AG04450 (cell line): ENCODE measurements around the gene PXMP4. TPM values are rescaled to one million over a fixed set of nuclear protein-coding genes. Genes with fewer than 3 reads are reported as not detected.

Source experiments
- CTCF ChIA-PET: fragments of 300-600, 350-600 bp; formaldehyde crosslinking; extraction: SDS; loops from one replicate; lab custom pipeline; 2022; ENCODE audit warnings: antibody characterized with exemption, inconsistent platforms; lab: Charles Lee
- POLR2A ChIA-PET: fragments of 350-600 bp; formaldehyde crosslinking; extraction: SDS; loops from one replicate; lab custom pipeline; 2021; ENCODE audit warnings: antibody characterized with exemption, inconsistent platforms; lab: Yijun Ruan, JAX
- DNase-seq: peaks from one replicate; pipeline ENCODE4 v3.0.0-alpha.2; 2011; ENCODE audit warnings: low read depth, low spot score
- H3K27ac ChIP-seq: one replicate; pipeline ENCODE4 v1.5.1; 2012; ENCODE audit warnings: low read depth, low read length, control low read depth
- H3K27me3 ChIP-seq: one replicate; pipeline ENCODE4 v1.6.0; 2012; ENCODE audit warnings: low read length; ENCODE audit not compliant: control insufficient read depth, insufficient read depth
- H3K4me3 ChIP-seq: 2 replicates; pipeline ENCODE4 v1.5.1; 2011; ENCODE audit warnings: mild to moderate bottlenecking, low read depth, low read length, control low read depth
- H3K9me3 ChIP-seq: 2 replicates; pipeline ENCODE4 v1.5.1; 2012; ENCODE audit warnings: low read length; ENCODE audit not compliant: control insufficient read depth, insufficient read depth
- polyA plus RNA-seq: library from polyadenylated mRNA; depleted of rRNA; stranded (reverse); fragments of >200 nt; gene quantifications from 2 replicates; pipeline ENCODE4 v1.2.3, GENCODE V29; 2011
- TF ChIP-seq, protein P1 (sequence below): IDR thresholded peaks from 2 replicates; pipeline ENCODE4 v1.5.1; 2011; ENCODE audit warnings: low read depth, low read length, control low read depth, inconsistent platforms

PXMP4 gene
- polyA plus RNA-seq, 1 experiment, result 6.0 TPM

GRCh38 chr20:33753763-33754162 lies 33.7 kb upstream of the PXMP4 start:
- no peak overlapping the region for H3K27ac ChIP-seq
- no peaks in the 10 kb centered on the region for H3K27me3 ChIP-seq
- H3K4me3 ChIP-seq, result no peak overlapping the region
- TF ChIP-seq, protein P1, sequence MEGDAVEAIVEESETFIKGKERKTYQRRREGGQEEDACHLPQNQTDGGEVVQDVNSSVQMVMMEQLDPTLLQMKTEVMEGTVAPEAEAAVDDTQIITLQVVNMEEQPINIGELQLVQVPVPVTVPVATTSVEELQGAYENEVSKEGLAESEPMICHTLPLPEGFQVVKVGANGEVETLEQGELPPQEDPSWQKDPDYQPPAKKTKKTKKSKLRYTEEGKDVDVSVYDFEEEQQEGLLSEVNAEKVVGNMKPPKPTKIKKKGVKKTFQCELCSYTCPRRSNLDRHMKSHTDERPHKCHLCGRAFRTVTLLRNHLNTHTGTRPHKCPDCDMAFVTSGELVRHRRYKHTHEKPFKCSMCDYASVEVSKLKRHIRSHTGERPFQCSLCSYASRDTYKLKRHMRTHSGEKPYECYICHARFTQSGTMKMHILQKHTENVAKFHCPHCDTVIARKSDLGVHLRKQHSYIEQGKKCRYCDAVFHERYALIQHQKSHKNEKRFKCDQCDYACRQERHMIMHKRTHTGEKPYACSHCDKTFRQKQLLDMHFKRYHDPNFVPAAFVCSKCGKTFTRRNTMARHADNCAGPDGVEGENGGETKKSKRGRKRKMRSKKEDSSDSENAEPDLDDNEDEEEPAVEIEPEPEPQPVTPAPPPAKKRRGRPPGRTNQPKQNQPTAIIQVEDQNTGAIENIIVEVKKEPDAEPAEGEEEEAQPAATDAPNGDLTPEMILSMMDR, result no peak
- peaks cover 11% of the 10 kb centered on the region for H3K9me3 ChIP-seq
- POLR2A ChIA-PET, result interaction anchor here (0.6 kb wide), 1 partner anchor 352 kb away, joined by 3 read pairs; the partner anchor contains the start of gene CDK5RAP1
- no peak for DNase-seq
- CTCF ChIA-PET, result no interaction called here

GRCh38 chr20:33753143-33753542 lies 33.0 kb upstream of the PXMP4 start:
- TF ChIP-seq, protein P1, result no peak
- H3K9me3 ChIP-seq, result peaks cover 11% of the 10 kb centered on the region
- H3K27me3 ChIP-seq, result no peaks in the 10 kb centered on the region
- POLR2A ChIA-PET, result interaction anchor here (0.6 kb wide), 1 partner anchor 352 kb away, joined by 3 read pairs; the partner anchor contains the start of gene CDK5RAP1
- H3K27ac ChIP-seq, result no peak overlapping the region
- CTCF ChIA-PET, result no interaction called here
- no peak for DNase-seq
- no peak overlapping the region for H3K4me3 ChIP-seq

DNA sequence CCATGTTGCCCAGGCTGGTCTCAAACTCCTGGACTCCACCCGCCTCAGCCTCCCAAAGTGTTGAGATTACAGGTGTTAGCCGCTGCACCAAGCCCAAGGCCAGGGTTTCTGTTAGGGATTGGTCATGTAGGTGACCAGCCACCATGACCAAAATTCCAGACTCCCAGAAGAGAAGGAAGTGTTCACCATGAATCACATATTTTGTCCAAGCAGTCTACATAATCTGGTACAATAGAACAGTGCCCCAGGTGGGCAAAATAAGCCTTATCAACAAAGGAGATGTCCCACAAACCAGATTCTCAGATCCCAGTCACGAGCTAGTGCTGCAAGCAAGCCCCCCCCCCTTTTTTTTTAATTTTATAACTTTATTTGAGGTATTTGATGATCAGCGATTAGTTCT lies 31.7 kb upstream of the PXMP4 start:
- Histone ChIP-seq H3K4me3 (no peak overlapping the region), H3K9me3 (peaks cover 4% of the 10 kb centered on the region), H3K27me3 (no peaks in the 10 kb centered on the region), H3K27ac (no peak overlapping the region)
- no peak for DNase-seq
- ChIA-PET POLR2A (no interaction called here), CTCF (no interaction called here)
- TF ChIP-seq, protein P1, result no peak

GRCh38 chr20:33746325-33746998 lies 26.4 kb upstream of the PXMP4 start:
- ChIA-PET POLR2A (no interaction called here), CTCF (no interaction called here)
- Histone ChIP-seq H3K27me3 (no peaks in the 10 kb centered on the region), H3K27ac (no peak overlapping the region), H3K4me3 (no peak overlapping the region), H3K9me3 (no peaks in the 10 kb centered on the region)
- no peak for DNase-seq
- TF ChIP-seq, protein P1, result no peak

- CTCF ChIA-PET, result no interaction called here
- no peak for DNase-seq
- Histone ChIP-seq H3K27ac (no peak overlapping the region), H3K27me3 (no peaks in the 10 kb centered on the region), H3K9me3 (no peaks in the 10 kb centered on the region), H3K4me3 (no peak overlapping the region)
- POLR2A ChIA-PET, result interaction anchor here (0.6 kb wide), 1 partner anchor 111 kb away, joined by 20 read pairs; no protein-coding TSS in a partner anchor
- TF ChIP-seq, protein P1, result no peak
Measured at GRCh38 chr20:33744773-33745385, 24.8 kb upstream of the PXMP4 start.
